Posterior vena cava (tissue), 2 donors: ENCODE measurements around the gene BCL6. TPM values are rescaled to one million over a fixed set of nuclear protein-coding genes. Genes with fewer than 3 reads are reported as not detected.

Source experiments
- DNase-seq: peaks from one replicate; pipeline ENCODE4 v3.0.0-alpha.2; 2020; ENCODE audit warnings: low spot score
- intact Hi-C, 2 donors: fragments of 100-400 bp; cut with DNase I; formaldehyde crosslinking; loops; one replicate each; pipeline versions ENCODE4 v1.14.1 to v1.14.2; 2022 to 2023
- total RNA-seq, 2 donors: library from RNA; stranded (reverse); fragmentation: NEBNext Ultra II Directional; extraction: Animal tissue kit (Norgen Biotek cat#: 25700); gene quantifications; one replicate each; pipeline ENCODE4 v1.2.1, GENCODE V29; 2021
- donor health status: DM: yes; HTN: yes; CAD: no.
- donor health status: DM: yes; HTN: yes; CAD: no.

The BCL6 gene
- total RNA-seq, 2 donors from 2014 or later, result 87.7 to 143 TPM

GRCh38 chr3:187765342-187765741 lies 20.1 kb upstream of the BCL6 start:
- intact Hi-C loops, result no loop called here

GRCh38 chr3:187763850-187764648 lies 18.8 kb upstream of the BCL6 start:
- intact Hi-C loops, result no loop called here
- no peak for DNase-seq

More at GRCh38 chr3:187765342-187765741, 20.1 kb upstream of the BCL6 start:
- DNase-seq, result no peak

- DNase-seq, result no peak
- intact Hi-C loops, result no loop called here
Measured at GRCh38 chr3:187762792-187763191, 17.5 kb upstream of the BCL6 start.

- intact Hi-C loops, result loop anchor here in 1 of 2 donors (10.0 kb wide), 1 partner anchor 285 kb away; no protein-coding TSS in a partner anchor
Measured at GRCh38 chr3:187759601-187760000, 14.3 kb upstream of the BCL6 start.

GRCh38 chr3:187758318-187758955 lies 13.2 kb upstream of the BCL6 start:
- intact Hi-C loops, result loop anchor here in 1 of 2 donors (10.0 kb wide), 1 partner anchor 286 kb away; no protein-coding TSS in a partner anchor
- no peak for DNase-seq

More at GRCh38 chr3:187759601-187760000, 14.3 kb upstream of the BCL6 start:
- DNase-seq, result no peak

GRCh38 chr3:187753516-187753915 lies 8.2 kb upstream of the BCL6 start:
- no peak for DNase-seq
- intact Hi-C loops, result loop anchor here in 1 of 2 donors (10.0 kb wide), 1 partner anchor 291 kb away; no protein-coding TSS in a partner anchor

GRCh38 chr3:187750513-187751123 lies 5.3 kb upstream of the BCL6 start:
- intact Hi-C loops, result loop anchor here in 1 of 2 donors (10.0 kb wide), 1 partner anchor 294 kb away; no protein-coding TSS in a partner anchor

GRCh38 chr3:187750006-187750512 lies 4.8 kb upstream of the BCL6 start:
- DNase-seq, result no peak
- intact Hi-C loops, result loop anchor here in 1 of 2 donors (10.0 kb wide), 1 partner anchor 295 kb away; no protein-coding TSS in a partner anchor

More at GRCh38 chr3:187750513-187751123, 5.3 kb upstream of the BCL6 start:
- DNase-seq, result no peak

- intact Hi-C loops, result loop anchor here (5.0 to 10.0 kb wide), 4 partner anchors 304 to 1397 kb away; partner anchors contain the start of gene LPP (in 1 of the 2)
Measured at GRCh38 chr3:187748050-187748481, 2.8 kb upstream of the BCL6 start.

GRCh38 chr3:187747506-187747905 lies 2.2 kb upstream of the BCL6 start:
- intact Hi-C loops, result loop anchor here (5.0 to 10.0 kb wide), 4 partner anchors 305 to 1397 kb away; partner anchors contain the start of gene LPP (in 1 of the 2)
- no peak for DNase-seq

More at GRCh38 chr3:187748050-187748481, 2.8 kb upstream of the BCL6 start:
- DNase-seq, result peak; percentile 97

GRCh38 chr3:187746442-187747281 lies 1.4 kb upstream of the BCL6 start:
- DNase-seq, result no peak
- intact Hi-C loops, result loop anchor here (5.0 to 10.0 kb wide), 4 partner anchors 306 to 1398 kb away; partner anchors contain the start of gene LPP (in 1 of the 2)

- no peak for DNase-seq
- intact Hi-C loops, result loop anchor here (5.0 to 10.0 kb wide), 4 partner anchors 306 to 1399 kb away; partner anchors contain the start of gene LPP (in 1 of the 2)
Measured at GRCh38 chr3:187746059-187746441, 782 bp upstream of the BCL6 start.

GRCh38 chr3:187744169-187745151 lies 808 bp downstream of the BCL6 start:
- DNase-seq, result peak; percentile 89
- intact Hi-C loops, result loop anchor here (5.0 to 10.0 kb wide), 7 partner anchors 308 to 1400 kb away; partner anchors contain the start of gene LPP (in 1 of the 2)

GRCh38 chr3:187743195-187744141 lies 1.8 kb downstream of the BCL6 start:
- intact Hi-C loops, result loop anchor here (5.0 to 10.0 kb wide), 6 partner anchors 411 to 1401 kb away; partner anchors contain the start of gene LPP (in 1 of the 2)
- DNase-seq, result peak; percentile 93

GRCh38 chr3:187742351-187743171 lies 2.7 kb downstream of the BCL6 start:
- intact Hi-C loops, result loop anchor here (5.0 to 10.0 kb wide), 6 partner anchors 412 to 1402 kb away; partner anchors contain the start of gene LPP (in 1 of the 2)
- no peak for DNase-seq
